H1 (cell line): ENCODE results near the gene NOL4L. TPM values are rescaled to one million over a fixed set of nuclear protein-coding genes. Genes with fewer than 3 reads are reported as not detected.

Experiments
- CTCF ChIA-PET: fragments of 300-600 bp; sonication (Branson Sonifier 250); formaldehyde crosslinking; loops from one replicate; lab custom pipeline; 2021; ENCODE audit not compliant: partially characterized antibody; lab: Charles Lee
- POLR2A ChIA-PET: fragments of 300-600 bp; sonication (Branson Sonifier 250); formaldehyde crosslinking; loops from one replicate; lab custom pipeline; 2021; ENCODE audit warnings: inconsistent platforms; ENCODE audit not compliant: partially characterized antibody; lab: Charles Lee
- DNase-seq, 2 experiments: peaks; one replicate each; pipeline versions ENCODE4 v3.0.0 to v3.0.0-alpha.2; 2010 to 2022; ENCODE audit warnings: low spot score in 2 of 2, low read depth in 1 of 2, mixed read lengths in 1 of 2
- FAIRE-seq: peaks from 2 replicates; lab custom pipeline; 2011; peaks lifted over from hg19 to GRCh38; lab: Jason Lieb, UNC
- H2AFZ ChIP-seq: 2 replicates; pipeline ENCODE4 v1.8.1; 2012; ENCODE audit warnings: low read length, inconsistent platforms
- H2AK5ac ChIP-seq: 2 replicates; pipeline ENCODE4 v1.6.1; 2013; ENCODE audit warnings: low read depth, low read length
- H2BK120ac ChIP-seq: replicated peaks from 2 replicates; pipeline ENCODE3; 2013; ENCODE audit warnings: low read depth, low read length, inconsistent platforms
- H2BK12ac ChIP-seq: 2 replicates; pipeline ENCODE4 v1.6.1; 2013; ENCODE audit warnings: low read depth, low read length
- H2BK15ac ChIP-seq: 2 replicates; pipeline ENCODE4 v1.6.1; 2013; ENCODE audit warnings: low read length
- H2BK20ac ChIP-seq: 2 replicates; pipeline ENCODE4 v1.6.1; 2013; ENCODE audit warnings: low read length
- H2BK5ac ChIP-seq: 2 replicates; pipeline ENCODE4 v1.6.1; 2013; ENCODE audit warnings: low read depth, low read length
- H3K14ac ChIP-seq: 2 replicates; pipeline ENCODE4 v1.6.1; 2013; ENCODE audit warnings: inconsistent platforms; ENCODE audit not compliant: insufficient read length
- H3K18ac ChIP-seq: 2 replicates; pipeline ENCODE4 v1.6.1; 2013; ENCODE audit warnings: low read length; ENCODE audit errors: extremely low read depth
- H3K23ac ChIP-seq: 2 replicates; pipeline ENCODE4 v1.6.1; 2013; ENCODE audit warnings: inconsistent platforms; ENCODE audit not compliant: insufficient read length
- H3K23me2 ChIP-seq: 2 replicates; pipeline ENCODE4 v1.6.1; 2013; ENCODE audit warnings: low read depth, low read length
- H3K27ac ChIP-seq: 2 replicates; pipeline ENCODE4 v1.6.1; 2011; ENCODE audit warnings: low read depth, low read length, inconsistent platforms
- H3K27me3 ChIP-seq, 4 experiments: replicated peaks in 1 of 4; 1 replicate in 1 of 4; 2 replicates in 3 of 4; pipeline versions ENCODE4 v1.6.1 to v1.8.1; 2011 to 2013; ENCODE audit warnings: low read length in 3 of 4, mild to moderate bottlenecking in 3 of 4, inconsistent platforms in 2 of 4, mixed read lengths in 2 of 4, moderate library complexity in 1 of 4; ENCODE audit not compliant: control insufficient read depth in 3 of 4, insufficient read depth in 3 of 4; ENCODE audit errors: extremely low read depth in 1 of 4
- H3K36me3 ChIP-seq, 4 experiments: 2 replicates each; pipeline versions ENCODE4 v1.6.1 to v1.8.1; 2011 to 2013; ENCODE audit warnings: mild to moderate bottlenecking in 4 of 4, low read length in 3 of 4, moderate library complexity in 2 of 4, control low read depth in 1 of 4, inconsistent platforms in 1 of 4; ENCODE audit not compliant: insufficient read depth in 4 of 4, control insufficient read depth in 2 of 4
- H3K4ac ChIP-seq: replicated peaks from 2 replicates; pipeline ENCODE3; 2013; ENCODE audit warnings: low read length, low read depth, mixed read lengths, inconsistent platforms; ENCODE audit not compliant: insufficient read length
- H3K4me1 ChIP-seq, 4 experiments: replicated peaks in 1 of 4; 1 replicate in 1 of 4; 2 replicates in 3 of 4; pipeline versions ENCODE4 v1.6.1 to v1.8.1; 2011 to 2013; ENCODE audit warnings: low read length in 3 of 4, inconsistent platforms in 2 of 4, mixed read lengths in 1 of 4; ENCODE audit not compliant: insufficient read depth in 4 of 4, control insufficient read depth in 3 of 4
- H3K4me2 ChIP-seq, 2 experiments: 2 replicates each; pipeline versions ENCODE4 v1.6.1 to v1.8.1; 2011 to 2013; ENCODE audit warnings: low read depth in 2 of 2, low read length in 2 of 2, control low read depth in 1 of 2, inconsistent platforms in 1 of 2, mild to moderate bottlenecking in 1 of 2; ENCODE audit not compliant: insufficient read depth in 1 of 2
- H3K4me3 ChIP-seq, 4 experiments: fragments of 200-600, 300-600 bp in 1 of 4; sonication (generic), shearing (Covaris generic), sonication (Bioruptor Twin) in 1 of 4; 2 replicates each; pipeline versions ENCODE4 v1.5.1 to v1.8.1; 2011 to 2016; ENCODE audit warnings: low read length in 4 of 4, low read depth in 3 of 4, control low read depth in 2 of 4, inconsistent platforms in 2 of 4, mild to moderate bottlenecking in 2 of 4, mixed read lengths in 1 of 4, moderate library complexity in 1 of 4; ENCODE audit not compliant: insufficient read depth in 2 of 4; ENCODE audit errors: extremely low read depth in 1 of 4
- H3K56ac ChIP-seq: replicated peaks from 2 replicates; pipeline ENCODE3; 2013; ENCODE audit warnings: low read depth, mild to moderate bottlenecking, mixed read lengths, low read length, inconsistent platforms; ENCODE audit not compliant: insufficient read length
- H3K79me1 ChIP-seq: 2 replicates; pipeline ENCODE4 v1.6.1; 2013; ENCODE audit warnings: low read depth, low read length, control low read depth
- H3K79me2 ChIP-seq, 2 experiments: 2 replicates each; pipeline versions ENCODE4 v1.6.1 to v1.8.1; 2012 to 2013; ENCODE audit warnings: low read length in 2 of 2, mild to moderate bottlenecking in 2 of 2, inconsistent platforms in 1 of 2; ENCODE audit not compliant: insufficient read depth in 2 of 2, control insufficient read depth in 1 of 2
- H3K9ac ChIP-seq, 4 experiments: replicated peaks in 1 of 4; 1 replicate in 1 of 4; 2 replicates in 3 of 4; pipeline versions ENCODE4 v1.6.1 to v1.8.1; 2011 to 2013; ENCODE audit warnings: low read depth in 3 of 4, low read length in 3 of 4, control low read depth in 2 of 4, mild to moderate bottlenecking in 2 of 4, moderate library complexity in 2 of 4, inconsistent platforms in 1 of 4; ENCODE audit errors: extremely low read depth in 1 of 4
- H3K9me3 ChIP-seq, 2 experiments: 2 replicates each; pipeline versions ENCODE4 v1.6.1 to v1.8.1; 2012 to 2013; ENCODE audit warnings: mild to moderate bottlenecking in 2 of 2, moderate library complexity in 2 of 2, control low read depth in 1 of 2, inconsistent platforms in 1 of 2, low read depth in 1 of 2, low read length in 1 of 2, mixed read lengths in 1 of 2; ENCODE audit not compliant: insufficient read depth in 2 of 2
- H4K20me1 ChIP-seq, 2 experiments: replicated peaks in 1 of 2; 2 replicates each; pipeline versions ENCODE3 to v1.8.1; 2011 to 2013; ENCODE audit warnings: inconsistent platforms in 2 of 2, low read length in 2 of 2, mild to moderate bottlenecking in 1 of 2; ENCODE audit not compliant: insufficient read depth in 2 of 2, control insufficient read depth in 1 of 2
- H4K5ac ChIP-seq: 2 replicates; pipeline ENCODE4 v1.6.1; 2013; ENCODE audit warnings: low read length, low read depth, mixed read lengths, inconsistent platforms; ENCODE audit not compliant: insufficient read length
- H4K8ac ChIP-seq: 2 replicates; pipeline ENCODE4 v1.8.0; 2013; ENCODE audit warnings: mild to moderate bottlenecking, moderate library complexity, low read length, inconsistent platforms; ENCODE audit not compliant: insufficient read depth; ENCODE audit errors: extremely low read depth
- H4K91ac ChIP-seq: replicated peaks from 2 replicates; pipeline ENCODE3; 2013; ENCODE audit warnings: low read length, mixed read lengths, inconsistent platforms; ENCODE audit not compliant: insufficient read length
- ASH2L ChIP-seq: fragments of 200-600, 300-600 bp; sonication (generic); IDR thresholded peaks from one replicate; pipeline ENCODE4 v1.7.1; 2017; ENCODE audit warnings: low read length
- EP300 ChIP-seq, 2 experiments: IDR thresholded peaks; 1 replicate in 1 of 2; 2 replicates in 1 of 2; pipeline ENCODE4 v1.6.1; 2011 to 2012; ENCODE audit warnings: low read depth in 2 of 2, low read length in 2 of 2, mild to moderate bottlenecking in 2 of 2, borderline replicate concordance in 1 of 2, inconsistent platforms in 1 of 2, moderate library complexity in 1 of 2
- SIRT6 ChIP-seq: IDR thresholded peaks from one replicate; pipeline ENCODE4 v1.7.1; 2012; ENCODE audit warnings: low read length, inconsistent platforms
- SP2 ChIP-seq: IDR thresholded peaks from 2 replicates; pipeline ENCODE4 v1.6.1; 2012; ENCODE audit warnings: mild to moderate bottlenecking, low read length, inconsistent platforms
- TEAD4 ChIP-seq: IDR thresholded peaks from 2 replicates; pipeline ENCODE4 v1.6.1; 2012; ENCODE audit warnings: low read depth, low read length, inconsistent platforms, mixed read lengths
- ZNF274 ChIP-seq: IDR thresholded peaks from 2 replicates; pipeline ENCODE4 v1.7.0; 2012; ENCODE audit warnings: low read length, borderline replicate concordance; ENCODE audit errors: extremely low read depth
- WGBS, 2 experiments: shearing (Covaris generic) in 1 of 2; methylation state at CpG; one replicate each; pipeline versions ENCODE4 v1.1.6 to v1.1.7; 2013 to 2015; ENCODE audit warnings: low lambda C conversion rate in 2 of 2, mixed read lengths in 2 of 2, inconsistent platforms in 1 of 2, low coverage in 1 of 2, missing lambda C conversion rate in 1 of 2; ENCODE audit not compliant: insufficient replicate concordance in 2 of 2, insufficient coverage in 1 of 2, insufficient read length in 1 of 2; ENCODE audit errors: extremely low coverage in 1 of 2, missing lambda C conversion rate in 1 of 2; 5-methylcytosine and 5-hydroxymethylcytosine counted together
- polyA plus RNA-seq, 7 experiments: library from polyadenylated mRNA; depleted of rRNA in 3 of 7; stranded (reverse) in 5 of 7; unstranded in 2 of 7; fragments of >200 nt in 5 of 7; fragments of 200-250 nt in 2 of 7; gene quantifications; 1 replicate in 5 of 7; 2 replicates in 1 of 7; 4 replicates in 1 of 7; pipeline versions ENCODE4 v1.2.1 to v1.2.3, GENCODE V29; 2011 to 2013; ENCODE audit warnings: missing spikeins in 2 of 7, mixed read lengths in 2 of 7
- total RNA-seq: library from RNA; stranded (reverse); fragmentation: NEBNext Ultra II Directional; extraction: Animal tissue kit (Norgen Biotek cat#: 25700); gene quantifications from 2 replicates; pipeline ENCODE4 v1.2.1, GENCODE V29; 2021

Gene NOL4L
- total and polyA plus RNA-seq, 2 of the 8 experiments (the other 6 are each of a cell fraction or from before 2014, with no cell fraction given) = 15.3 to 23.7 TPM

DNA sequence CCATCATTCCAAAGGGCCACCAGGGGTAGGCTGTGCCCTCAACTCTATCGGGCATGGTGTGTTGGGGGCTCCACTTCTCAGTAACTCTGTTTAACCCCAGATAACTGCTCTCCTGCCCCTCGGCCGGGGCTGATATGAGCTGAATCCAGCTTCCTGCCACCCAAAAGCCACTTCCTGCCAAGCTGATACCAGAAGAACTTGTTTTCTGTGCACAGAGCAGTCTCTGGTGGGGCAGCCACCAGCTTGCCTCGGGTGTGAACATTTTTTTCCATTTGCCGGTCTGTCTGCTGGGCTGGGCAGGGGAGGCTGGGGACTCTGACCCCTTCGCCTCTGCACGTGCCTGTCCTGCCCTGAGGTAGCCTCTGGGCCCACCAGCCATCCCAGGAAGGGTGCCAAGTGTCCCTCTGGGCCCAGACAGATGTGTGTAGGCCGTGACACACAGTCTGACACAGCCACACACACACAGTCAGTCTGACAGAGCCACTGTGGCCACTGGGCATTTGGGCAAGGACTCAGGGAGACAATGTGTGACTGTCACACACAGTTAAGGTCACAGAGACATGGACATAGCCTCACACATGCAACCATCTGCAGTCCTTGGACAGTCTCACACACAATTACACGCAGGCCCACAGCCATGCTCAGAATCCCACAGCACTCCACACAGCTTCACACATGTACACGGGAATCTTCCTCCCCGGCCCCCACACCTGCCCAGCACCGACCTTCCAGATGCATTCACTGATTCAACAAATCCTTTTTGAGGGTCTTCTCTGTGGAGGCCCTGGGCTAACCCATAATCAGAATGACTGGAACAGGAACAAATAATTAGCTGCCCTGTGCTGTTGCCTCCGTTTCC is 45.1 kb downstream of the NOL4L start:
- Histone ChIP-seq H3K9me3 (no peaks in the 10 kb centered on the region), H3K36me3 (no peaks in the 10 kb centered on the region), H3K4me2 (no peak overlapping the region), H3K4me1 (peaks cover 7 to 20% (median 14%) of the 10 kb centered on the region in 4 experiments), H4K5ac (no peak overlapping the region), H3K18ac (no peak overlapping the region), H2BK12ac (no peak overlapping the region; the same call in 1 of the 2 replicates), H2AK5ac (no peak overlapping the region), H2AFZ (no peak overlapping the region), H3K79me2 (no peaks in the 10 kb centered on the region), H4K20me1 (peaks cover 0 to 5% of the 10 kb centered on the region in 2 experiments), H3K23ac (no peak overlapping the region), H3K14ac (no peak overlapping the region), H3K9ac (no peak overlapping the region), H3K4me3 (no peak overlapping the region), H4K91ac (no peak overlapping the region), H3K79me1 (no peaks in the 10 kb centered on the region; the same call in 1 of the 2 replicates), H2BK120ac (no peak overlapping the region), H2BK15ac (no peak overlapping the region), H3K56ac (no peak overlapping the region), H4K8ac (no peak overlapping the region), H3K4ac (no peak overlapping the region), H3K27me3 (peaks cover 3 to 22% (median 20%) of the 10 kb centered on the region in 4 experiments), H2BK5ac (no peak overlapping the region), H3K23me2 (peaks cover 11% of the 10 kb centered on the region), H2BK20ac (no peak overlapping the region), H3K27ac (no peak overlapping the region)
- WGBS, 2 experiments = 81% methylated on average over 13 of the region's 13 CpGs; no CpG with 5 or more reads in 1 of the 2 experiments
- ChIA-PET CTCF (interaction anchor here (1.1 to 5.5 kb wide), 7 partner anchors 12 to 71 kb away, joined by 3 to 47 read pairs (median 4); no protein-coding TSS in a partner anchor), POLR2A (interaction anchor here (0.8 to 1.2 kb wide), 2 partner anchors 10 to 12 kb away, joined by 3 to 4 read pairs; no protein-coding TSS in a partner anchor)
- no peak for FAIRE-seq
- TF ChIP-seq TEAD4 = no peak
- no peak for TF ChIP-seq ZNF274
- no peak for TF ChIP-seq ASH2L
- no peak for TF ChIP-seq EP300 (IDR thresholded peaks at IDR 0.05; ENCODE audit: borderline replicate concordance in 1 of 2, low read depth in 2 of 2, low read length in 2 of 2)
- TF ChIP-seq SIRT6 = no peak
- no peak for TF ChIP-seq SP2
- DNase-seq = no peak
